Neuronal stem cell (in vitro differentiated cells): ENCODE data around the gene PML.
A peak's percentile ranks its signal among the peaks of the same experiment; 100 is the strongest.

Experiments
- DNase-seq: peaks from one replicate; pipeline ENCODE4 v3.0.0-alpha.2; 2013; ENCODE audit warnings: low spot score
- H2AFZ ChIP-seq: one replicate; pipeline ENCODE4 v1.6.1; 2013; ENCODE audit warnings: mild to moderate bottlenecking, low read length, inconsistent platforms
- H2AK5ac ChIP-seq: 2 replicates; pipeline ENCODE4 v1.6.1; 2013; ENCODE audit warnings: low read depth, mild to moderate bottlenecking, inconsistent platforms, low read length, moderate library complexity, mixed read lengths
- H2BK120ac ChIP-seq: 2 replicates; pipeline ENCODE4 v1.6.1; 2013; ENCODE audit warnings: low read depth, mild to moderate bottlenecking, inconsistent platforms, low read length, moderate library complexity, mixed read lengths
- H2BK12ac ChIP-seq: one replicate; pipeline ENCODE4 v1.6.1; 2013; ENCODE audit warnings: low read length, inconsistent platforms
- H2BK15ac ChIP-seq: 2 replicates; pipeline ENCODE4 v1.6.1; 2013; ENCODE audit warnings: mild to moderate bottlenecking, low read length, inconsistent platforms, mixed read lengths
- H2BK5ac ChIP-seq: one replicate; pipeline ENCODE4 v1.6.1; 2013; ENCODE audit warnings: inconsistent platforms, mild to moderate bottlenecking, low read length, moderate library complexity
- H3K14ac ChIP-seq: one replicate; pipeline ENCODE4 v1.6.1; 2013; ENCODE audit warnings: low read length, inconsistent platforms
- H3K18ac ChIP-seq: 2 replicates; pipeline ENCODE4 v1.6.1; 2013; ENCODE audit warnings: low read length, inconsistent platforms
- H3K23ac ChIP-seq: 2 replicates; pipeline ENCODE4 v1.6.1; 2013; ENCODE audit warnings: low read depth, mild to moderate bottlenecking, mixed read lengths, low read length, inconsistent platforms; ENCODE audit not compliant: poor library complexity
- H3K27ac ChIP-seq: replicated peaks from 3 replicates; pipeline ENCODE4 v1.5.1; 2013; ENCODE audit warnings: low read length, inconsistent platforms
- H3K27me3 ChIP-seq, 3 experiments: 2 replicates each; pipeline ENCODE4 v1.6.1; 2013; ENCODE audit warnings: low read length in 3 of 3, mild to moderate bottlenecking in 2 of 3, inconsistent platforms in 1 of 3, low read depth in 1 of 3, mixed read lengths in 1 of 3, moderate library complexity in 1 of 3; ENCODE audit not compliant: control insufficient read depth in 3 of 3, insufficient read depth in 3 of 3
- H3K36me3 ChIP-seq, 2 donors: replicated peaks in 1 of 2; 2 replicates each; pipeline ENCODE4 v1.6.1; 2013; ENCODE audit warnings: low read length in 2 of 2; ENCODE audit not compliant: control insufficient read depth in 2 of 2, insufficient read depth in 2 of 2
- H3K4ac ChIP-seq: 2 replicates; pipeline ENCODE4 v1.6.1; 2013; ENCODE audit warnings: inconsistent platforms, mild to moderate bottlenecking, low read length, moderate library complexity
- H3K4me1 ChIP-seq, 2 donors: 1 replicate in 1 of 2; 2 replicates in 1 of 2; pipeline ENCODE4 v1.6.1; 2013; ENCODE audit warnings: low read length in 2 of 2, low read depth in 1 of 2; ENCODE audit not compliant: control insufficient read depth in 2 of 2, insufficient read depth in 1 of 2
- H3K4me2 ChIP-seq: one replicate; pipeline ENCODE4 v1.6.1; 2013; ENCODE audit warnings: mild to moderate bottlenecking, low read length, inconsistent platforms; ENCODE audit not compliant: insufficient read depth, poor library complexity, severe bottlenecking
- H3K4me3 ChIP-seq, 2 donors: 2 replicates each; pipeline ENCODE4 v1.5.1; 2013; ENCODE audit warnings: low read length in 2 of 2, mild to moderate bottlenecking in 2 of 2, inconsistent platforms in 1 of 2, moderate library complexity in 1 of 2
- H3K79me1 ChIP-seq: one replicate; pipeline ENCODE4 v1.6.1; 2013; ENCODE audit warnings: low read depth, mild to moderate bottlenecking, inconsistent platforms, low read length, moderate library complexity
- H3K9ac ChIP-seq: one replicate; pipeline ENCODE4 v1.6.1; 2013; ENCODE audit warnings: mild to moderate bottlenecking, low read depth, low read length, inconsistent platforms; ENCODE audit not compliant: poor library complexity
- H3K9me3 ChIP-seq, 2 donors: replicated peaks in 1 of 2; 2 replicates each; pipeline versions ENCODE3 to v1.6.1; 2013; ENCODE audit warnings: low read length in 2 of 2, mild to moderate bottlenecking in 2 of 2, inconsistent platforms in 1 of 2, low read depth in 1 of 2, mixed read lengths in 1 of 2, moderate library complexity in 1 of 2; ENCODE audit not compliant: control insufficient read depth in 2 of 2, insufficient read depth in 1 of 2
- H4K8ac ChIP-seq: one replicate; pipeline ENCODE4 v1.6.1; 2013; ENCODE audit warnings: low read depth, mild to moderate bottlenecking, inconsistent platforms, low read length, moderate library complexity
- H4K91ac ChIP-seq: one replicate; pipeline ENCODE4 v1.6.1; 2013; ENCODE audit warnings: low read length, low read depth, mild to moderate bottlenecking, inconsistent platforms; ENCODE audit not compliant: poor library complexity
- WGBS, 2 donors: extraction: QIAGEN DNeasy Blood & Tissue Kit; methylation state at CpG; one replicate each; pipeline ENCODE4 v1.1.7; 2013; ENCODE audit warnings: missing lambda C conversion rate in 2 of 2, mixed read lengths in 1 of 2; ENCODE audit not compliant: insufficient read length in 2 of 2, insufficient replicate concordance in 1 of 2; ENCODE audit errors: extremely low coverage in 2 of 2; 5-methylcytosine and 5-hydroxymethylcytosine counted together

The PML gene

GRCh38 chr15:74028646-74029045 is 34.1 kb downstream of the PML start:
- H4K8ac ChIP-seq = no peak overlapping the region
- no CpG with 5 or more reads among the region's 3 CpGs for WGBS, 2 donors
- H3K4me3 ChIP-seq = no peak overlapping the region
- no peak overlapping the region for H3K18ac ChIP-seq
- H2BK5ac ChIP-seq = no peak overlapping the region
- H3K79me1 ChIP-seq = no peaks in the 10 kb centered on the region
- H4K91ac ChIP-seq = no peak overlapping the region
- peaks cover 11 to 68% of the 10 kb centered on the region in 2 donors for H3K36me3 ChIP-seq
- DNase-seq = no peak
- H3K23ac ChIP-seq = no peak overlapping the region
- no peak overlapping the region for H2BK12ac ChIP-seq
- H2BK120ac ChIP-seq = no peak overlapping the region
- no peak overlapping the region for H3K9ac ChIP-seq
- no peaks in the 10 kb centered on the region for H3K9me3 ChIP-seq
- no peak overlapping the region for H3K4ac ChIP-seq
- no peaks in the 10 kb centered on the region for H3K4me1 ChIP-seq
- H2BK15ac ChIP-seq = no peak overlapping the region
- H2AK5ac ChIP-seq = no peak overlapping the region
- no peak overlapping the region for H2AFZ ChIP-seq
- no peak overlapping the region for H3K4me2 ChIP-seq
- no peaks in the 10 kb centered on the region for H3K27me3 ChIP-seq
- no peak overlapping the region for H3K27ac ChIP-seq
- no peak overlapping the region for H3K14ac ChIP-seq

GRCh38 chr15:74032046-74032445 is 37.5 kb downstream of the PML start:
- Histone ChIP-seq H2AFZ (no peak overlapping the region), H3K9ac (no peak overlapping the region), H4K8ac (no peak overlapping the region), H3K9me3 (no peaks in the 10 kb centered on the region), H3K27me3 (no peaks in the 10 kb centered on the region), H3K4me1 (peaks cover 0 to under 1% of the 10 kb centered on the region in 2 donors), H3K4me3 (no peak overlapping the region), H2BK5ac (peak overlapping the region; percentile 35), H3K23ac (no peak overlapping the region), H2AK5ac (no peak overlapping the region), H3K4ac (no peak overlapping the region), H3K4me2 (no peak overlapping the region), H3K27ac (no peak overlapping the region), H3K79me1 (no peaks in the 10 kb centered on the region), H2BK12ac (no peak overlapping the region), H2BK120ac (no peak overlapping the region), H3K36me3 (peaks cover 10 to 69% of the 10 kb centered on the region in 2 donors), H4K91ac (no peak overlapping the region), H2BK15ac (no peak overlapping the region), H3K14ac (no peak overlapping the region), H3K18ac (no peak overlapping the region)
- DNase-seq = no peak
- no CpG with 5 or more reads among the region's 6 CpGs for WGBS, 2 donors

- Histone ChIP-seq H4K91ac (no peak overlapping the region), H2BK12ac (no peak overlapping the region), H3K4me3 (no peak overlapping the region), H2BK120ac (no peak overlapping the region), H3K27ac (no peak overlapping the region), H3K4ac (no peak overlapping the region), H3K23ac (no peak overlapping the region), H3K4me2 (no peak overlapping the region), H3K9ac (peak overlapping the region; percentile 7), H3K14ac (no peak overlapping the region), H3K18ac (no peak overlapping the region), H2AK5ac (no peak overlapping the region), H3K27me3 (no peaks in the 10 kb centered on the region), H3K9me3 (no peaks in the 10 kb centered on the region), H3K79me1 (no peaks in the 10 kb centered on the region), H2BK15ac (no peak overlapping the region), H2AFZ (no peak overlapping the region), H2BK5ac (peak overlapping the region; percentile 35), H3K36me3 (peaks cover 10 to 64% of the 10 kb centered on the region in 2 donors), H4K8ac (no peak overlapping the region), H3K4me1 (peaks cover 0 to 2% of the 10 kb centered on the region in 2 donors)
- DNase-seq = no peak
- no CpG with 5 or more reads among the region's 16 CpGs for WGBS, 2 donors
Measured at GRCh38 chr15:74032606-74033561, 38.4 kb downstream of the PML start.

GRCh38 chr15:74034206-74034755 is 39.8 kb downstream of the PML start:
- no peak overlapping the region for H3K9ac ChIP-seq
- H2AK5ac ChIP-seq = no peak overlapping the region
- no peak overlapping the region for H3K4me2 ChIP-seq
- H2BK120ac ChIP-seq = no peak overlapping the region
- H3K27me3 ChIP-seq = no peaks in the 10 kb centered on the region
- DNase-seq = no peak
- no peak overlapping the region for H4K91ac ChIP-seq
- H2BK5ac ChIP-seq = no peak overlapping the region
- H2BK12ac ChIP-seq = no peak overlapping the region
- peaks cover 3% of the 10 kb centered on the region for H3K79me1 ChIP-seq
- no peaks in the 10 kb centered on the region for H3K9me3 ChIP-seq
- no peak overlapping the region for H2AFZ ChIP-seq
- no peak overlapping the region for H2BK15ac ChIP-seq
- no peak overlapping the region for H3K27ac ChIP-seq
- no peak overlapping the region for H3K4ac ChIP-seq
- no peak overlapping the region for H3K4me3 ChIP-seq
- H3K36me3 ChIP-seq = peaks cover 10 to 56% of the 10 kb centered on the region in 2 donors
- H3K4me1 ChIP-seq = peaks cover 0 to 2% of the 10 kb centered on the region in 2 donors
- no peak overlapping the region for H3K18ac ChIP-seq
- no peak overlapping the region for H3K14ac ChIP-seq
- H4K8ac ChIP-seq = no peak overlapping the region
- no CpG with 5 or more reads among the region's 10 CpGs for WGBS, 2 donors
- no peak overlapping the region for H3K23ac ChIP-seq
